Measurements from ENCODE around the gene ALCAM. TPM values are rescaled to one million over a fixed set of nuclear protein-coding genes. Genes with fewer than 3 reads are reported as not detected.

Gene ALCAM
- total and polyA plus RNA-seq, 8 donors, result 11.3 to 121 (median 50.7) TPM

DNA sequence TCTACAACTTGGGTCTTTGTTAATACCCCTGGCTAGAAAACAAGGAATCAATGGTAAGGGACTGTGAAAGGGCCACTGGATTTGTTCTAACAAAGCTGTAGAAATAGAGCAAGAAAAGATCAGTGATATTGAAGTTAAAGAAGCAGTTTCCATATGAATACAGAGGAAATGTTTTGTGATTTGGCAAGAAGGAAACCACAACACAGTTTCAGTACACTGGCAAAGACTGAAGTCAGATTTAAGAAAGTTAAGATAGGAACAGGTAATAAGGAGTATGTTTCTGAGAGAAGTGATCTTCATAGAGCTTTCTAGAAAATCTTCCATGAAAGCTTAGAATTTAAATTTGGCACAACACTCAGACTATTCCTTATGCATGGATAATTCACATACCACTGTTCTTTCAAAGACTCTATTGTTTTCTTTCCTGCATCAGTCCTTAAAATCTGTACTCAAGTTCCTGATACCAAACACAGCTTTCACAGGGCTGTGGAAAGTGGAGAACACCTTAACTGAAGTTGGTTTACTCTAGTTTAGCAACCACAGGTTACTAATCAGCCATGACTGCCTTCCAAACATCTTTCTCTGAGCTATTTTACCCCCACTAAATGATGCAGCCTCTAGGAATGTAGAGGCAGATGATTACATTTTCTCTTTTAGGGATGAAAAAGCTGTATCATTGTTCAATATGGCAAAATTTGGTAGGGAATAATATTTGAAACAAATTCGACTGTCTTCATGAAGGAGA lies 32.4 kb upstream of the ALCAM start:
- H3K4me3 ChIP-seq, result no peak overlapping the region
- no peak for DNase-seq
- H3K27me3 ChIP-seq, result no peaks in the 10 kb centered on the region
- intact Hi-C loops (cut with DNase I; ENCODE audit: low total_unique reads), result no loop called here
- H3K4me1 ChIP-seq, result no peaks in the 10 kb centered on the region
- WGBS, 5 donors, result 78 to 97% (median 83%) methylated on average over 1 of the region's 1 CpG
- no peak overlapping the region for H3K27ac ChIP-seq
- H3K36me3 ChIP-seq, result no peaks in the 10 kb centered on the region
- peaks cover 0 to 9% (median 4%) of the 10 kb centered on the region in 4 donors for H3K9me3 ChIP-seq
- TF ChIP-seq POLR2AphosphoS5 (IDR thresholded peaks at IDR 0.05), result no peak
- TF ChIP-seq CTCF (IDR thresholded peaks at IDR 0.05), result no peak
- TF ChIP-seq POLR2A (IDR thresholded peaks at IDR 0.05), result no peak

DNA sequence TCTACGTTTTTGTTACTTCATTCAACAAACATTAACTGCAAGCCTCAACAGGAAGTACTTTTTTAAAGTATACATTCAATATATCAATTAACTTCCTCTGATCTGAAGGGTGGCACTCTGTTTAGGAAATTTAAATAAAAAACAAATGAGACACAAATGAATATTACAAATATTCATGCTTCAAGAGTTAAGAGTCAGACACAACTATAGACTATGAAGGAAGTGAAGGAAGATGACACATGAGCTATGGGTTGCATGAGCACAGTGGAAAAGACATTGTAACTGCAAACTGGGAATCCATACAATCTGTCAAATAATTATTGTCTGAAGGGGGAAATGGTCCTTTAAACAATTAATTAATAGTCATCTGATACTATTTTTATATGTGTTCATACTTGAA lies 26.8 kb upstream of the ALCAM start:
- Histone ChIP-seq H3K27me3 (no peaks in the 10 kb centered on the region), H3K27ac (no peak overlapping the region), H3K4me3 (no peak overlapping the region), H3K9me3 (no peaks in the 10 kb centered on the region), H3K4me1 (no peaks in the 10 kb centered on the region), H3K36me3 (no peaks in the 10 kb centered on the region)
- no peak for DNase-seq
- TF ChIP-seq POLR2A (IDR thresholded peaks at IDR 0.05) (no peak), CTCF (IDR thresholded peaks at IDR 0.05) (no peak), POLR2AphosphoS5 (IDR thresholded peaks at IDR 0.05) (no peak), EP300 (IDR thresholded peaks at IDR 0.05) (no peak)
- 16 to 41% (median 27%) methylated on average over 1 of the region's 1 CpG for WGBS, 5 donors
- intact Hi-C loops (cut with DNase I; ENCODE audit: low total_unique reads), result no loop called here

DNA sequence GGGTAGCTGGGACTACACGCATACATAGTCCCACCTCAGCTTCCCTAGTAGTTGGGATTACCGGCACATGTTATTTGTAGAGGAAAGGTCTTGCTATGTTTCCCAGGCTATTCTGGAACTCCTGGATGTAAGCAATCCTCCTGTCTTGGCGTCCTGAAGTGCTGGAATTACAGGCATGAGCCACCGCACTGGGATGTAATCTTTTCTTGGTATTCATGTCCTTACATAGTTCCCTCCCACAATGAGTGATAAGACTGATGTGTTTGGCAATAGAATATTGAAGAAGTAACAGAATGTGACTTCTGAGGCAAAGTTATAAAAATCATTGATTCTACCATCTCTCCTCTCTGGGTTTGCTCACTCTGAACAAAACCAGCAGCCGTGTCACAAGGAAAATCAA lies 22.7 kb upstream of the ALCAM start:
- Histone ChIP-seq H3K27ac (no peak overlapping the region), H3K4me1 (no peaks in the 10 kb centered on the region), H3K9me3 (no peaks in the 10 kb centered on the region), H3K36me3 (no peaks in the 10 kb centered on the region), H3K27me3 (no peaks in the 10 kb centered on the region), H3K4me3 (no peak overlapping the region)
- TF ChIP-seq POLR2A (IDR thresholded peaks at IDR 0.05), result no peak
- no peak for TF ChIP-seq EP300 (IDR thresholded peaks at IDR 0.05)
- no peak for TF ChIP-seq POLR2AphosphoS5 (IDR thresholded peaks at IDR 0.05)
- no peak for TF ChIP-seq CTCF (IDR thresholded peaks at IDR 0.05)
- WGBS, 5 donors, result 72 to 80% (median 74%) methylated on average over 5 of the region's 5 CpGs
- no peak for DNase-seq
- intact Hi-C loops (cut with DNase I; ENCODE audit: low total_unique reads), result no loop called here

DNA sequence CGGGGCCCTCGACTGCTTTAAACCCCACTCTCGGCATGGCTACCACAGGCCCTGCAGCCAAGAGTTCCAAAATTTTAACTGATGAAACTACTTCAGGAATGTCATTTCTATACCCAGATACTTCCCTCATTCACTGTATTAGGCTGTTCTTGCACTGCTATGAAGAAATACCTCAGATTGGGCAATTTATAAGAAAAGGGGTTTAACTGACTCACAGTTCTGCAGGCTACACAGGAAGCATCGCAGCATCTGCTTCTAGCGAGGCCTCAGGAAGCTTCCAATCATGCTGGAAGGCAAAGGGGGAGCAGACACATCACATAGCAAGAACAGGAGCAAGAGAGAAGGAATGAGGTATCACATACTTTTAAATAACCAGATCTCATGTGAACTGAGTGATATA lies 21.6 kb upstream of the ALCAM start:
- Histone ChIP-seq H3K9me3 (no peaks in the 10 kb centered on the region), H3K4me3 (no peak overlapping the region), H3K36me3 (no peaks in the 10 kb centered on the region), H3K27me3 (no peaks in the 10 kb centered on the region), H3K4me1 (no peaks in the 10 kb centered on the region), H3K27ac (no peak overlapping the region)
- intact Hi-C loops (cut with DNase I; ENCODE audit: low total_unique reads), result no loop called here
- no peak for DNase-seq
- TF ChIP-seq EP300 (IDR thresholded peaks at IDR 0.05), result no peak
- no peak for TF ChIP-seq CTCF (IDR thresholded peaks at IDR 0.05)
- 80 to 96% (median 83%) methylated on average over 5 of the region's 5 CpGs for WGBS, 5 donors

Measured in stomach (tissue), 9 donors.